Neuron (in vitro differentiated cells): ENCODE data around the gene C9.
"Not testable (repeated sequence)": the region's sequence is repeated elsewhere in the genome, so short reads cannot be mapped to it uniquely, and the experiment has no call there.

Experiments used
- H2AFZ ChIP-seq: one replicate; pipeline ENCODE4 v1.6.1; 2013; ENCODE audit warnings: low read depth, mild to moderate bottlenecking, inconsistent platforms, low read length, moderate library complexity
- H3K27me3 ChIP-seq: one replicate; pipeline ENCODE4 v1.6.1; 2013; ENCODE audit warnings: low read length; ENCODE audit not compliant: insufficient read depth
- H3K36me3 ChIP-seq: one replicate; pipeline ENCODE4 v1.6.1; 2013; ENCODE audit warnings: low read length; ENCODE audit not compliant: insufficient read depth
- H3K4me1 ChIP-seq: one replicate; pipeline ENCODE4 v1.6.1; 2013; ENCODE audit warnings: low read length; ENCODE audit not compliant: insufficient read depth
- H3K4me3 ChIP-seq: 2 replicates; pipeline ENCODE4 v1.5.1; 2013; ENCODE audit warnings: mild to moderate bottlenecking, low read length, moderate library complexity
- H3K9me3 ChIP-seq: one replicate; pipeline ENCODE4 v1.6.1; 2013; ENCODE audit warnings: low read length

Gene C9

GRCh38 chr5:39294736-39295135 lies 69.6 kb downstream of the C9 start:
- no peak overlapping the region for H3K4me3 ChIP-seq
- no peak overlapping the region for H2AFZ ChIP-seq
- no peaks in the 10 kb centered on the region for H3K4me1 ChIP-seq
- H3K36me3 ChIP-seq: no peaks in the 10 kb centered on the region
- no peaks in the 10 kb centered on the region for H3K9me3 ChIP-seq
- no peaks in the 10 kb centered on the region for H3K27me3 ChIP-seq

GRCh38 chr5:39284552-39284951 lies 79.7 kb downstream of the C9 start:
- H3K9me3 ChIP-seq: no peaks in the 10 kb centered on the region
- no peak overlapping the region for H2AFZ ChIP-seq
- H3K36me3 ChIP-seq: no peaks in the 10 kb centered on the region
- H3K27me3 ChIP-seq: peaks cover 3% of the 10 kb centered on the region
- H3K4me3 ChIP-seq: no peak overlapping the region
- no peaks in the 10 kb centered on the region for H3K4me1 ChIP-seq

GRCh38 chr5:39283231-39283818 lies 81.0 kb downstream of the C9 start:
- H3K9me3 ChIP-seq: no peaks in the 10 kb centered on the region
- H3K36me3 ChIP-seq: no peaks in the 10 kb centered on the region
- H3K4me1 ChIP-seq: no peaks in the 10 kb centered on the region
- peaks cover 3% of the 10 kb centered on the region for H3K27me3 ChIP-seq
- H3K4me3 ChIP-seq: no peak overlapping the region
- H2AFZ ChIP-seq: no peak overlapping the region

GRCh38 chr5:39282561-39282960 lies 81.7 kb downstream of the C9 start:
- Histone ChIP-seq H2AFZ (no peak overlapping the region), H3K27me3 (peaks cover 3% of the 10 kb centered on the region), H3K4me1 (no peaks in the 10 kb centered on the region), H3K9me3 (no peaks in the 10 kb centered on the region), H3K36me3 (no peaks in the 10 kb centered on the region), H3K4me3 (no peak overlapping the region)

GRCh38 chr5:39275865-39276264 lies 88.4 kb downstream of the C9 start:
- not testable (repeated sequence) for H3K4me3 ChIP-seq, H3K27me3 ChIP-seq, H2AFZ ChIP-seq, H3K36me3 ChIP-seq, H3K4me1 ChIP-seq, H3K9me3 ChIP-seq

- H3K27me3 ChIP-seq: no peaks in the 10 kb centered on the region
- H2AFZ ChIP-seq: no peak overlapping the region
- no peak overlapping the region for H3K4me3 ChIP-seq
- no peaks in the 10 kb centered on the region for H3K36me3 ChIP-seq
- H3K4me1 ChIP-seq: no peaks in the 10 kb centered on the region
- no peaks in the 10 kb centered on the region for H3K9me3 ChIP-seq
Measured at GRCh38 chr5:39274398-39275085, 89.8 kb downstream of the C9 start.

- H3K36me3 ChIP-seq: no peaks in the 10 kb centered on the region
- no peaks in the 10 kb centered on the region for H3K27me3 ChIP-seq
- H3K4me1 ChIP-seq: no peaks in the 10 kb centered on the region
- H2AFZ ChIP-seq: no peak overlapping the region
- no peaks in the 10 kb centered on the region for H3K9me3 ChIP-seq
- no peak overlapping the region for H3K4me3 ChIP-seq
Measured at GRCh38 chr5:39273314-39273954, 90.9 kb downstream of the C9 start.

GRCh38 chr5:39272869-39273231 lies 91.4 kb downstream of the C9 start:
- H3K4me3 ChIP-seq, H3K9me3 ChIP-seq, H2AFZ ChIP-seq, H3K4me1 ChIP-seq, H3K27me3 ChIP-seq, H3K36me3 ChIP-seq: not testable (repeated sequence)

- Histone ChIP-seq H3K4me3 (no peak overlapping the region), H3K36me3 (no peaks in the 10 kb centered on the region), H3K27me3 (no peaks in the 10 kb centered on the region), H2AFZ (no peak overlapping the region), H3K4me1 (no peaks in the 10 kb centered on the region), H3K9me3 (no peaks in the 10 kb centered on the region)
Measured at GRCh38 chr5:39270225-39270848, 94.0 kb downstream of the C9 start.

- Histone ChIP-seq H3K27me3 (no peaks in the 10 kb centered on the region), H3K4me3 (no peak overlapping the region)
Measured at GRCh38 chr5:39267186-39267585, 97.1 kb downstream of the C9 start.

GRCh38 chr5:39266442-39266841 lies 97.9 kb downstream of the C9 start:
- Histone ChIP-seq H3K27me3 (no peaks in the 10 kb centered on the region), H3K4me3 (no peak overlapping the region), H2AFZ (no peak overlapping the region), H3K36me3 (no peaks in the 10 kb centered on the region), H3K9me3 (no peaks in the 10 kb centered on the region), H3K4me1 (no peaks in the 10 kb centered on the region)

More at GRCh38 chr5:39267186-39267585, 97.1 kb downstream of the C9 start:
- Histone ChIP-seq H3K4me1 (no peaks in the 10 kb centered on the region), H2AFZ (no peak overlapping the region), H3K36me3 (no peaks in the 10 kb centered on the region), H3K9me3 (no peaks in the 10 kb centered on the region)

GRCh38 chr5:39264528-39264927 lies 99.8 kb downstream of the C9 start:
- H3K27me3 ChIP-seq: no peaks in the 10 kb centered on the region

GRCh38 chr5:39262981-39263380 lies 101.3 kb downstream of the C9 start:
- no peaks in the 10 kb centered on the region for H3K27me3 ChIP-seq
- no peak overlapping the region for H2AFZ ChIP-seq
- no peak overlapping the region for H3K4me3 ChIP-seq
- H3K36me3 ChIP-seq: no peaks in the 10 kb centered on the region
- H3K4me1 ChIP-seq: no peaks in the 10 kb centered on the region
- no peaks in the 10 kb centered on the region for H3K9me3 ChIP-seq

More at GRCh38 chr5:39264528-39264927, 99.8 kb downstream of the C9 start:
- Histone ChIP-seq H3K4me3 (no peak overlapping the region), H3K9me3 (no peaks in the 10 kb centered on the region), H3K4me1 (no peaks in the 10 kb centered on the region), H2AFZ (no peak overlapping the region), H3K36me3 (no peaks in the 10 kb centered on the region)
